OCI-LY7 (cell line): ENCODE measurements around the gene PHLDA3. TPM values are rescaled to one million over a fixed set of nuclear protein-coding genes. Genes with fewer than 3 reads are reported as not detected.
A peak's percentile ranks its signal among the peaks of the same experiment; 100 is the strongest.

Experiments used
- BruUV-seq: library from RNA; stranded (reverse); fragments of 400-500 nt; replicated peaks from 2 replicates; lab custom pipeline; 2021; lab: Mats Ljungman, UMichigan
- CTCF ChIA-PET: fragments of 300-600 bp; sonication (Branson Sonifier 250); formaldehyde crosslinking; loops from one replicate; lab custom pipeline; 2022; ENCODE audit warnings: antibody characterized with exemption; ENCODE audit not compliant: unreplicated experiment; lab: Charles Lee
- POLR2A ChIA-PET: fragments of 300-600 bp; sonication (Branson Sonifier 250); formaldehyde crosslinking; loops from one replicate; lab custom pipeline; 2022; ENCODE audit warnings: antibody characterized with exemption; lab: Charles Lee
- DNase-seq: peaks from one replicate; pipeline ENCODE4 v3.0.0-alpha.2; 2015; ENCODE audit warnings: low spot score
- H2AFZ ChIP-seq: fragments of 200-600 bp; sonication (generic), shearing (Covaris generic); 2 replicates; pipeline ENCODE4 v1.6.1; 2014; ENCODE audit warnings: mild to moderate bottlenecking, antibody characterized with exemption, low read length, moderate library complexity
- H3K27ac ChIP-seq: fragments of 200-600 bp; sonication (generic); 2 replicates; pipeline ENCODE4 v1.5.1; 2014; ENCODE audit warnings: mixed run types, low read depth, mild to moderate bottlenecking, moderate library complexity, low read length, inconsistent platforms; ENCODE audit not compliant: poor library complexity, severe bottlenecking
- H3K36me3 ChIP-seq: fragments of 200-600 bp; sonication (generic); 2 replicates; pipeline ENCODE4 v1.6.1; 2014; ENCODE audit warnings: mild to moderate bottlenecking, antibody characterized with exemption, low read length, moderate library complexity, mixed read lengths; ENCODE audit not compliant: insufficient read depth
- H3K4me1 ChIP-seq: fragments of 200-600 bp; sonication (generic); 2 replicates; pipeline ENCODE4 v1.5.1; 2014; ENCODE audit warnings: mild to moderate bottlenecking, low read length; ENCODE audit not compliant: insufficient read depth, poor library complexity, severe bottlenecking
- H3K4me2 ChIP-seq: fragments of 200-600 bp; sonication (generic); 2 replicates; pipeline ENCODE4 v1.6.1; 2014; ENCODE audit warnings: mild to moderate bottlenecking, low read length
- H3K4me3 ChIP-seq: fragments of 200-600 bp; sonication (generic); 2 replicates; pipeline ENCODE4 v1.5.1; 2014; ENCODE audit warnings: mild to moderate bottlenecking, low read depth, low read length; ENCODE audit not compliant: poor library complexity, severe bottlenecking
- H3K79me2 ChIP-seq: fragments of 200-600 bp; sonication (generic); 2 replicates; pipeline ENCODE4 v1.6.1; 2016; ENCODE audit warnings: low read depth, mild to moderate bottlenecking, low read length, moderate library complexity, mixed read lengths; ENCODE audit not compliant: insufficient read depth
- H3K9me2 ChIP-seq: fragments of 200-600 bp; sonication (generic); 2 replicates; pipeline ENCODE4 v1.6.1; 2016; ENCODE audit warnings: mild to moderate bottlenecking, low read length, mixed read lengths; ENCODE audit not compliant: insufficient read depth
- H3K9me3 ChIP-seq: fragments of 200-600 bp; sonication (generic); 2 replicates; pipeline ENCODE4 v1.6.1; 2014; ENCODE audit warnings: mild to moderate bottlenecking, mixed run types, low read length, mixed read lengths
- H4K20me1 ChIP-seq: fragments of 200-600 bp; sonication (generic); 2 replicates; pipeline ENCODE4 v1.6.1; 2014; ENCODE audit warnings: mild to moderate bottlenecking, antibody characterized with exemption, low read length, moderate library complexity, mixed read lengths; ENCODE audit not compliant: insufficient read depth
- CTCF ChIP-seq: fragments of 200-600 bp; sonication (generic); conservative IDR thresholded peaks from 2 replicates; pipeline ENCODE4 v1.5.1; 2014; ENCODE audit warnings: mild to moderate bottlenecking, antibody characterized with exemption, low read length, moderate library complexity, mixed read lengths
- EZH2phosphoT487 ChIP-seq: fragments of 200-600 bp; sonication (generic); IDR thresholded peaks from 2 replicates; pipeline ENCODE4 v1.6.1; 2018; ENCODE audit warnings: low read depth, borderline replicate concordance, mild to moderate bottlenecking, mixed run types, antibody characterized with exemption, low read length, moderate library complexity, mixed read lengths
- intact Hi-C: fragments of 100-400 bp; cut with micrococcal nuclease; formaldehyde crosslinking; loops from one replicate; pipeline ENCODE4 v1.10.0; 2022; ENCODE audit not compliant: unreplicated experiment
- total RNA-seq, 2 experiments: library from RNA; depleted of rRNA in 1 of 2; stranded (reverse); fragments of >200 nt in 1 of 2; shearing (Covaris generic) in 1 of 2; gene quantifications; 2 replicates each; pipeline ENCODE4 v1.2.3, GENCODE V29; 2014 to 2022

Gene PHLDA3
- total RNA-seq, 2 experiments from 2014 or later: not detected

GRCh38 chr1:201504179-201504631 lies 35.2 kb upstream of the PHLDA3 start:
- Histone ChIP-seq H3K4me3 (no peak overlapping the region), H3K9me3 (no peaks in the 10 kb centered on the region), H3K4me2 (peak overlapping the region; percentile 79), H3K36me3 (no peaks in the 10 kb centered on the region), H2AFZ (no peak overlapping the region), H4K20me1 (peaks cover 1% of the 10 kb centered on the region; the same call in 1 of the 2 replicates), H3K9me2 (no peaks in the 10 kb centered on the region), H3K4me1 (peaks cover 69% of the 10 kb centered on the region), H3K27ac (peak overlapping the region; percentile 41), H3K79me2 (peaks cover 33% of the 10 kb centered on the region; the same call in 1 of the 2 replicates)
- DNase-seq: no peak
- TF ChIP-seq EZH2phosphoT487 (no peak), CTCF (no peak)
- BruUV-seq: no TSS peak
- intact Hi-C loops: no loop called here
- ChIA-PET CTCF (interaction anchor here (0.7 to 3.1 kb wide), 4 partner anchors 9 to 91 kb away, joined by 3 to 24 read pairs (median 4); no protein-coding TSS in a partner anchor), POLR2A (interaction anchor here (0.9 to 3.8 kb wide), 4 partner anchors 7 to 21 kb away, joined by 3 to 32 read pairs (median 10); no protein-coding TSS in a partner anchor)

GRCh38 chr1:201503397-201504176 lies 34.6 kb upstream of the PHLDA3 start:
- Histone ChIP-seq H3K4me3 (peak overlapping the region; percentile 15), H3K4me1 (peaks cover 63% of the 10 kb centered on the region), H2AFZ (no peak overlapping the region; the same call in 1 of the 2 replicates), H3K27ac (peak overlapping the region; percentile 41), H3K9me3 (no peaks in the 10 kb centered on the region), H4K20me1 (peaks cover 4% of the 10 kb centered on the region; the same call in 1 of the 2 replicates), H3K79me2 (peaks cover 33% of the 10 kb centered on the region; the same call in 1 of the 2 replicates), H3K36me3 (no peaks in the 10 kb centered on the region), H3K9me2 (no peaks in the 10 kb centered on the region), H3K4me2 (peak overlapping the region; percentile 79)
- DNase-seq: no peak
- CTCF ChIA-PET: interaction anchor here (0.6 to 3.1 kb wide), 5 partner anchors 9 to 90 kb away, joined by 3 to 24 read pairs (median 4); no protein-coding TSS in a partner anchor
- intact Hi-C loops: no loop called here
- POLR2A ChIA-PET: interaction anchor here (0.5 to 3.8 kb wide), 7 partner anchors 8 to 914 kb away, joined by 3 to 32 read pairs (median 3); no protein-coding TSS in a partner anchor
- TF ChIP-seq EZH2phosphoT487: no peak
- TF ChIP-seq CTCF: no peak
- BruUV-seq: no TSS peak
